GM13976 (cell line): Measurements from ENCODE around the gene CLIP2.
"Not testable (repeated sequence)": the region's sequence is repeated elsewhere in the genome, so short reads cannot be mapped to it uniquely, and the experiment has no call there.

Experiments
- DNase-seq: peaks from one replicate; pipeline ENCODE4 v3.0.0; 2012; ENCODE audit warnings: low spot score
- CTCF ChIP-seq: IDR thresholded peaks from 2 replicates; pipeline ENCODE4 v1.5.1; 2012; ENCODE audit warnings: borderline replicate concordance, mild to moderate bottlenecking; ENCODE audit not compliant: insufficient read depth; ENCODE audit errors: extremely low read depth, missing control alignments, control extremely low read depth
- in situ Hi-C: fragments of 300-500 bp; cut with MboI; formaldehyde crosslinking; loops from one replicate; pipeline ENCODE4 v1.12.0; 2022; ENCODE audit warnings: low sequenced_read_pairs, mixed read lengths, inconsistent platforms; ENCODE audit not compliant: unreplicated experiment

The CLIP2 gene

DNA sequence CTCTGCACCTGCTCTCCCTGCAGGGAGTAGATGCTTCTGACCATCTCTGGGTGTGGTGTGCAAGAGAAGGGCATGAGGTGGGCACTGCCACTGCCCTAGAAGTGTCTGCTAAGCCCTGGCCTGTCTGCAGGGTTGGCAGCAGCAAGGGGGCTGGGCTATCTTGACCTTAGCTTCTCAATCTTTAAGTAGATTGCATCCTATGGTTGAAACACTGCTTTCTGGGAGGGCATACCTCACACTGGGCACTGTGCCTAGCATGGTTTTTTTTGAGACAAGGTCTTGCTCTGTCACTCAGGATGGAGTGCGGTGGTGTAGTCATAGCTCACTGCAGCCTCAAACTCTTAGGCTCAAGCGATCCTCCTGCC, 54.9 kb downstream of the CLIP2 start:
- in situ Hi-C loops = no loop called here
- no peak for DNase-seq
- TF ChIP-seq CTCF = no peak

- DNase-seq = no peak
- TF ChIP-seq CTCF = no peak
- in situ Hi-C loops = no loop called here
These were observed 55.6 kb downstream of the CLIP2 start for GRCh38 chr7:74344786-74345185.

GRCh38 chr7:74345970-74346369, 56.8 kb downstream of the CLIP2 start:
- in situ Hi-C loops = no loop called here
- no peak for TF ChIP-seq CTCF

DNA sequence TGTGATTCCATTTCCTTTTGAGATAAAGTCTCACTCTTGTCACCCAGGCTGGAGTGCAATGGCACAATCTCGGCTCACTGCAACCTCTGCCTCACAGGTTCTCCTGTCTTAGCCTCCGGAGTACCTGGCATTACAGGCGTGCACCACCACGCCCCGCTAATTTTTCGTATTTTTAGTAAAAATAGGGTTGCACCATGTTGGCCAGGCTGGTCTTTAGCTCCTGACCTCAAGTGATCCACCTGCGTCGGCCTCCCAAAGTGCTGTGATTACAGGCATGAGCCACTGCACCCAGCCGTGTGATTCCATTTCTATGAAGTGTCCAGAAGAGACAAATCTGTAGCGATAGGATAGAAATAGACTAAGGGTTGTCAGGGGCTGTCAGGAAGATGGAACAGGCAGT, 60.4 kb downstream of the CLIP2 start:
- no peak for TF ChIP-seq CTCF

More at GRCh38 chr7:74345970-74346369, 56.8 kb downstream of the CLIP2 start:
- DNase-seq = no peak

GRCh38 chr7:74350751-74351150, 61.5 kb downstream of the CLIP2 start:
- in situ Hi-C loops = no loop called here
- no peak for DNase-seq
- no peak for TF ChIP-seq CTCF

More for the DNA sequence above, 60.4 kb downstream of the CLIP2 start:
- no peak for DNase-seq
- in situ Hi-C loops = no loop called here

DNA sequence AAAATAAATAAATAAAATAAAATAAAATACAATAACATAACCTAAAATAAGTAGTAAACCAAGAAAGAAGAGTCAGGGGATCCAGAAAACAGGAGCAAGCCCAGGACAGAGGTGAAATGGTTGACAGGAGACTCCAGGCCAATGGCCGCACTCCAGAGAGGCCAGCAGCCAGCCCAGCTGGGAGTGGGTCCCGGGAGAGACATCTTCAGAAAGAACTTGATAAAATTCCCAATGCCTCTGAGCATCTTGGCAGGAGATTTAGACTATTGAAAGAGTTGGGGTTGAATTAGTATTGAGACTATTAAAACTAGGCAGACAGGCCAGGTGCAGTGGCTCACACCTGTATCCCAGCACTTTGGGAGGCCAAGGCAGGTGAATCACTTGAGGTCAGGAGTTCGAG, 62.6 kb downstream of the CLIP2 start:
- in situ Hi-C loops = no loop called here
- DNase-seq = no peak
- no peak for TF ChIP-seq CTCF

DNA sequence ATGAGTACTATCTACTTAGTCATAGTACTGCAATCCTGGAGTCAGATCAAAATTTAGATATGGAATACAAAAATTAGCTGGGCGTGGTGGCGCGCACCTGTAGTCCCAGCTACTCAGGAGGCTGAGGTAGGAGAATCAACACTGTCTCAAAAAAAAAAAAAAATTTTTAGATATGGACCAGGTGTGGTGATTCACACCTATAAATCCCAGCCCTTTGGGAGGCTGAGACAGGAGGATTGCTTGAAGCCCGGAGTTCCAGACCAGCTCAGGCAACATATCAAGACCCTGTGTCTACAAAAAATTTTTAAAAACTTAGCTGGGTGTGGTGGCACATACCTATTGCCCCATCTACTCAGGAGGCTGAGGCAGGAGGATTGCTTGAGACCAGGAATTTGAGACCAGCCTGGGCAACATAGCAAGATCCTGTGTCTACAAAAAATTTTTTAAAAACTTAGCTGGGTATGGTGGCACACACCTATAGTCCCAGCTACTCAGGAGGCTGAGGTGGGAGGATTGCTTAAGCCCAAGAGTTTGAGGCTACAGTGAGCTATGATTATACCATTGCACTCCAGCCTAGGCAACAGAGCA, 63.4 kb downstream of the CLIP2 start:
- DNase-seq = not testable (repeated sequence)

More for the DNA sequence above, 63.4 kb downstream of the CLIP2 start:
- in situ Hi-C loops = not testable (repeated sequence)
